ENCODE measurements around the gene DUSP3. TPM values are rescaled to one million over a fixed set of nuclear protein-coding genes. Genes with fewer than 3 reads are reported as not detected.

Gene DUSP3
- polyA plus RNA-seq, 1 donor from 2014 or later, result 38.8 TPM

DNA sequence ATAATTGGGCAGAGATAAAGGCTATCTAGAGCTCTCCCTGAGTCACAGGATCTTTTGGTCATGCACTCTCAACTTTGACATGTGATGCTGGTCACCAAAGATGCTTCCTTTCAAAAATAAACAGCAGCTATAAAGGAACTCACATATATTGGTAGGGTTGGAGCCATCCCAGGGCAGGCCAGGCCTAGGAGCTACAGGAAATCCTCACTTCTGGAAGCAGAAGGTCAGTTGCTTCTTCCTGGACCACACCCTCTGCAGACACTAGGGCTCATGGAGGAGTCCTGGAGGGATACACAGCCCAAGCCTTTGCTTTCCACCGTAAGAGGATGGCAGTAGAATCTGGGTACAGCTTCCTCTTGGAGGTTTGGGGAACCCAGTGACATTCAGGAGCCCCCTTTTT, 44.8 kb downstream of the DUSP3 start:
- no peaks in the 10 kb centered on the region for H3K36me3 ChIP-seq (ENCODE audit: insufficient read depth, low read length)
- no peaks in the 10 kb centered on the region for H3K79me2 ChIP-seq (replicated peaks; ENCODE audit: insufficient read depth, low read length)
- H3K4me2 ChIP-seq (ENCODE audit: low read length), result no peak overlapping the region
- TF ChIP-seq MXI1 (conservative IDR thresholded peaks at IDR 0.05; ENCODE audit: poor library complexity, severe bottlenecking) (no peak), TAF1 (IDR thresholded peaks at IDR 0.05; ENCODE audit: low read depth) (no peak), EP300 (conservative IDR thresholded peaks at IDR 0.05; ENCODE audit: poor library complexity, severe bottlenecking) (no peak), POLR2AphosphoS5 (IDR thresholded peaks at IDR 0.05) (no peak), EZH2 (IDR thresholded peaks at IDR 0.05; ENCODE audit: borderline replicate concordance, insufficient read depth, low read length, poor library complexity, severe bottlenecking) (no peak), RAD21 (conservative IDR thresholded peaks at IDR 0.05) (no peak), SMC3 (conservative IDR thresholded peaks at IDR 0.05; ENCODE audit: poor library complexity) (no peak)
- TF ChIP-seq, protein P1, sequence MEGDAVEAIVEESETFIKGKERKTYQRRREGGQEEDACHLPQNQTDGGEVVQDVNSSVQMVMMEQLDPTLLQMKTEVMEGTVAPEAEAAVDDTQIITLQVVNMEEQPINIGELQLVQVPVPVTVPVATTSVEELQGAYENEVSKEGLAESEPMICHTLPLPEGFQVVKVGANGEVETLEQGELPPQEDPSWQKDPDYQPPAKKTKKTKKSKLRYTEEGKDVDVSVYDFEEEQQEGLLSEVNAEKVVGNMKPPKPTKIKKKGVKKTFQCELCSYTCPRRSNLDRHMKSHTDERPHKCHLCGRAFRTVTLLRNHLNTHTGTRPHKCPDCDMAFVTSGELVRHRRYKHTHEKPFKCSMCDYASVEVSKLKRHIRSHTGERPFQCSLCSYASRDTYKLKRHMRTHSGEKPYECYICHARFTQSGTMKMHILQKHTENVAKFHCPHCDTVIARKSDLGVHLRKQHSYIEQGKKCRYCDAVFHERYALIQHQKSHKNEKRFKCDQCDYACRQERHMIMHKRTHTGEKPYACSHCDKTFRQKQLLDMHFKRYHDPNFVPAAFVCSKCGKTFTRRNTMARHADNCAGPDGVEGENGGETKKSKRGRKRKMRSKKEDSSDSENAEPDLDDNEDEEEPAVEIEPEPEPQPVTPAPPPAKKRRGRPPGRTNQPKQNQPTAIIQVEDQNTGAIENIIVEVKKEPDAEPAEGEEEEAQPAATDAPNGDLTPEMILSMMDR (IDR thresholded peaks at IDR 0.05; ENCODE audit: poor library complexity, severe bottlenecking), result no peak
- TF ChIP-seq, protein P2, sequence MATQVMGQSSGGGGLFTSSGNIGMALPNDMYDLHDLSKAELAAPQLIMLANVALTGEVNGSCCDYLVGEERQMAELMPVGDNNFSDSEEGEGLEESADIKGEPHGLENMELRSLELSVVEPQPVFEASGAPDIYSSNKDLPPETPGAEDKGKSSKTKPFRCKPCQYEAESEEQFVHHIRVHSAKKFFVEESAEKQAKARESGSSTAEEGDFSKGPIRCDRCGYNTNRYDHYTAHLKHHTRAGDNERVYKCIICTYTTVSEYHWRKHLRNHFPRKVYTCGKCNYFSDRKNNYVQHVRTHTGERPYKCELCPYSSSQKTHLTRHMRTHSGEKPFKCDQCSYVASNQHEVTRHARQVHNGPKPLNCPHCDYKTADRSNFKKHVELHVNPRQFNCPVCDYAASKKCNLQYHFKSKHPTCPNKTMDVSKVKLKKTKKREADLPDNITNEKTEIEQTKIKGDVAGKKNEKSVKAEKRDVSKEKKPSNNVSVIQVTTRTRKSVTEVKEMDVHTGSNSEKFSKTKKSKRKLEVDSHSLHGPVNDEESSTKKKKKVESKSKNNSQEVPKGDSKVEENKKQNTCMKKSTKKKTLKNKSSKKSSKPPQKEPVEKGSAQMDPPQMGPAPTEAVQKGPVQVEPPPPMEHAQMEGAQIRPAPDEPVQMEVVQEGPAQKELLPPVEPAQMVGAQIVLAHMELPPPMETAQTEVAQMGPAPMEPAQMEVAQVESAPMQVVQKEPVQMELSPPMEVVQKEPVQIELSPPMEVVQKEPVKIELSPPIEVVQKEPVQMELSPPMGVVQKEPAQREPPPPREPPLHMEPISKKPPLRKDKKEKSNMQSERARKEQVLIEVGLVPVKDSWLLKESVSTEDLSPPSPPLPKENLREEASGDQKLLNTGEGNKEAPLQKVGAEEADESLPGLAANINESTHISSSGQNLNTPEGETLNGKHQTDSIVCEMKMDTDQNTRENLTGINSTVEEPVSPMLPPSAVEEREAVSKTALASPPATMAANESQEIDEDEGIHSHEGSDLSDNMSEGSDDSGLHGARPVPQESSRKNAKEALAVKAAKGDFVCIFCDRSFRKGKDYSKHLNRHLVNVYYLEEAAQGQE (IDR thresholded peaks at IDR 0.05; ENCODE audit: borderline replicate concordance), result no peak
- no peaks in the 10 kb centered on the region for H4K20me1 ChIP-seq (ENCODE audit: insufficient read depth)
- H2AFZ ChIP-seq (ENCODE audit: low read depth, low read length), result no peak overlapping the region
- no peak overlapping the region for H3K4me3 ChIP-seq (ENCODE audit: low read length)
- no peak overlapping the region for H3K9ac ChIP-seq (ENCODE audit: low read length)
- H3K9me2 ChIP-seq (ENCODE audit: insufficient read depth, low read length), result no peaks in the 10 kb centered on the region
- H3K9me3 ChIP-seq (ENCODE audit: low read length), result peaks cover 3% of the 10 kb centered on the region
- no peaks in the 10 kb centered on the region for H3F3A ChIP-seq (ENCODE audit: insufficient read depth, low read length, poor library complexity, severe bottlenecking)
- H3K27ac ChIP-seq (ENCODE audit: low read length), result no peak overlapping the region
- no peaks in the 10 kb centered on the region for H3K27me3 ChIP-seq (ENCODE audit: insufficient read depth, low read depth, low read length)

DNA sequence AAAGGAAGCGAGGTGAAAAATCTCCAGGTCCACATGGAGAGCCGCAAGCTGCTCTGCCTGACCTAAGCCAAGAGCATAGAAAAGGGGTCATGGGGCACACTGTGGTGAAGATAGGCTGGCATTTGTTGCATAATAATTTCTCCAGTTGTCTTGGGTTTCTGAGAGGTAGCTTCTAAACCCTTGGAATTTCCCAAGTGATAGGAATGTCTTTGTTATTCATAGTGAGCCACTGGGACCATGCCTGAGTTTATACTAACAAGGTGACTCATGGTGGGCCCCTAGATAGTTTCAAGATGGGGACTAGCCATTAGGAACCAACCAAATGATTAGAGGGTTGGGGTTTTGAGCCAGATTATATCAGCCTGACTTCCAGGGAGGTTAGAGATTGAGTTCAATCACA, 45.8 kb downstream of the DUSP3 start:
- Histone ChIP-seq H3K9ac (ENCODE audit: low read length) (no peak overlapping the region), H3K4me3 (ENCODE audit: low read length) (no peak overlapping the region), H3K36me3 (ENCODE audit: insufficient read depth, low read length) (no peaks in the 10 kb centered on the region), H3K79me2 (replicated peaks; ENCODE audit: insufficient read depth, low read length) (no peaks in the 10 kb centered on the region), H3K27me3 (ENCODE audit: insufficient read depth, low read depth, low read length) (no peaks in the 10 kb centered on the region), H2AFZ (ENCODE audit: low read depth, low read length) (no peak overlapping the region), H3F3A (ENCODE audit: insufficient read depth, low read length, poor library complexity, severe bottlenecking) (no peaks in the 10 kb centered on the region), H3K9me3 (ENCODE audit: low read length) (peaks cover 3% of the 10 kb centered on the region), H3K9me2 (ENCODE audit: insufficient read depth, low read length) (no peaks in the 10 kb centered on the region), H4K20me1 (ENCODE audit: insufficient read depth) (no peaks in the 10 kb centered on the region), H3K27ac (ENCODE audit: low read length) (no peak overlapping the region), H3K4me2 (ENCODE audit: low read length) (no peak overlapping the region)
- TF ChIP-seq TAF1 (IDR thresholded peaks at IDR 0.05; ENCODE audit: low read depth) (no peak), POLR2AphosphoS5 (IDR thresholded peaks at IDR 0.05) (no peak), EZH2 (IDR thresholded peaks at IDR 0.05; ENCODE audit: borderline replicate concordance, insufficient read depth, low read length, poor library complexity, severe bottlenecking) (no peak), SMC3 (conservative IDR thresholded peaks at IDR 0.05; ENCODE audit: poor library complexity) (no peak), RAD21 (conservative IDR thresholded peaks at IDR 0.05) (no peak), EP300 (conservative IDR thresholded peaks at IDR 0.05; ENCODE audit: poor library complexity, severe bottlenecking) (no peak), MXI1 (conservative IDR thresholded peaks at IDR 0.05; ENCODE audit: poor library complexity, severe bottlenecking) (no peak)
- TF ChIP-seq, protein P2 (IDR thresholded peaks at IDR 0.05; ENCODE audit: borderline replicate concordance), result no peak
- TF ChIP-seq, protein P1 (IDR thresholded peaks at IDR 0.05; ENCODE audit: poor library complexity, severe bottlenecking), result no peak

Data from neural cell (in vitro differentiated cells).